Measurements from ENCODE around the gene BTG2.

GRCh38 chr1:203265541-203265940 lies 39.8 kb upstream of the BTG2 start:
- TF ChIP-seq POLR2AphosphoS5 (IDR thresholded peaks at IDR 0.05; ENCODE audit: low read depth, low read length) (no peak), POLR2A (IDR thresholded peaks at IDR 0.05; ENCODE audit: low read depth, low read length) (no peak), SPI1 (IDR thresholded peaks at IDR 0.05; ENCODE audit: low read depth, low read length) (no peak), TAF1 (IDR thresholded peaks at IDR 0.05; ENCODE audit: low read depth, low read length) (no peak)

Data from GM12891 (cell line).